ENCODE measurements around the gene SCGB1A1.
"Not testable (repeated sequence)": the region's sequence is repeated elsewhere in the genome, so short reads cannot be mapped to it uniquely, and the experiment has no call there.

DNA sequence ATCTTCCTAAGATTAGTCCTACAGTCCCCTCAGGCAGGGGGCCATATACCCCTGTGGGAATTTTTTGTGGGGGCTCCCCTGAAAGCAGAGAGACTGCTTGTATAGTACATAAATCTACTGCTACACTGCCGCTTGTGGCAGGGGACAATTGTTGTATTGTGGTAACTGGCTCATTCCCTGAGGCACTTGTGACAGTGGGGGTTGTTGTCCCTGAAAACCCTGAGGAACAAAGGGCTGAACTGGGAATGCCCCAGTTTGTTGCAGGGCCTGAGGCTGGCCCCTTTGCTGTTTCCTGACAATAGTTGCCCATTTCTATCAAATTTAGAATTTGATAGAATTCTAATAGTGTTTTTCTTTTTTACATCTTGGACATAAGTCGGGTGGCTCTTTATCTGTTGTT, 39.2 kb upstream of the SCGB1A1 start:
- TF ChIP-seq, protein P1, sequence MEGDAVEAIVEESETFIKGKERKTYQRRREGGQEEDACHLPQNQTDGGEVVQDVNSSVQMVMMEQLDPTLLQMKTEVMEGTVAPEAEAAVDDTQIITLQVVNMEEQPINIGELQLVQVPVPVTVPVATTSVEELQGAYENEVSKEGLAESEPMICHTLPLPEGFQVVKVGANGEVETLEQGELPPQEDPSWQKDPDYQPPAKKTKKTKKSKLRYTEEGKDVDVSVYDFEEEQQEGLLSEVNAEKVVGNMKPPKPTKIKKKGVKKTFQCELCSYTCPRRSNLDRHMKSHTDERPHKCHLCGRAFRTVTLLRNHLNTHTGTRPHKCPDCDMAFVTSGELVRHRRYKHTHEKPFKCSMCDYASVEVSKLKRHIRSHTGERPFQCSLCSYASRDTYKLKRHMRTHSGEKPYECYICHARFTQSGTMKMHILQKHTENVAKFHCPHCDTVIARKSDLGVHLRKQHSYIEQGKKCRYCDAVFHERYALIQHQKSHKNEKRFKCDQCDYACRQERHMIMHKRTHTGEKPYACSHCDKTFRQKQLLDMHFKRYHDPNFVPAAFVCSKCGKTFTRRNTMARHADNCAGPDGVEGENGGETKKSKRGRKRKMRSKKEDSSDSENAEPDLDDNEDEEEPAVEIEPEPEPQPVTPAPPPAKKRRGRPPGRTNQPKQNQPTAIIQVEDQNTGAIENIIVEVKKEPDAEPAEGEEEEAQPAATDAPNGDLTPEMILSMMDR (IDR thresholded peaks at IDR 0.05): not testable (repeated sequence)
- TF ChIP-seq EZH2phosphoT487 (IDR thresholded peaks at IDR 0.05): not testable (repeated sequence)
